HG03571 (cell line): ENCODE results near the gene TOGARAM2.
"Not testable (repeated sequence)": the region's sequence is repeated elsewhere in the genome, so short reads cannot be mapped to it uniquely, and the experiment has no call there.

Experiments used
- ATAC-seq: cut with Tn5 transposase; IDR thresholded peaks from one replicate; pipeline ENCODE4 v1.9.1; 2021; ENCODE audit not compliant: unreplicated experiment

Gene TOGARAM2

GRCh38 chr2:29071032-29071975 is 90.2 kb downstream of the TOGARAM2 start:
- no peak for ATAC-seq

DNA sequence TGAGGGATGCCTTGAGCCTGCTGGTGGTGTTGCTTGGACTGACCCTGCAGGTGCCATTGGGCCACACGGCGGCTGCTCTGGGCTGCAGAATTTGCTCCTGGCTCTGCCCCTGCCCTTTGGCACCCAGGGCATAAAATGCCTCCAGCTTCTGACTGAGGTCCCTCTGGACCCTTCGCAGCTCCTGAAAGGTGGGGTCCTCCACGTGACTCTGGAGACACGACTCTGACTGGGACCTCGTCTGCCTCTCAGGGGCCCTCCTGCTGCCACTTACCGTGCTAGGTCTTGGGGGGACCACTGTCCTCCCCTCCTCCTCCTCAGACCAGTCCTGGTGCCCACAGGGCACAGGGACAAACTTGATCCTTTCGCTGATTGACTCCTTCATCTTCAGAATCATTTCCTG is 91.2 kb downstream of the TOGARAM2 start:
- ATAC-seq, result no peak

DNA sequence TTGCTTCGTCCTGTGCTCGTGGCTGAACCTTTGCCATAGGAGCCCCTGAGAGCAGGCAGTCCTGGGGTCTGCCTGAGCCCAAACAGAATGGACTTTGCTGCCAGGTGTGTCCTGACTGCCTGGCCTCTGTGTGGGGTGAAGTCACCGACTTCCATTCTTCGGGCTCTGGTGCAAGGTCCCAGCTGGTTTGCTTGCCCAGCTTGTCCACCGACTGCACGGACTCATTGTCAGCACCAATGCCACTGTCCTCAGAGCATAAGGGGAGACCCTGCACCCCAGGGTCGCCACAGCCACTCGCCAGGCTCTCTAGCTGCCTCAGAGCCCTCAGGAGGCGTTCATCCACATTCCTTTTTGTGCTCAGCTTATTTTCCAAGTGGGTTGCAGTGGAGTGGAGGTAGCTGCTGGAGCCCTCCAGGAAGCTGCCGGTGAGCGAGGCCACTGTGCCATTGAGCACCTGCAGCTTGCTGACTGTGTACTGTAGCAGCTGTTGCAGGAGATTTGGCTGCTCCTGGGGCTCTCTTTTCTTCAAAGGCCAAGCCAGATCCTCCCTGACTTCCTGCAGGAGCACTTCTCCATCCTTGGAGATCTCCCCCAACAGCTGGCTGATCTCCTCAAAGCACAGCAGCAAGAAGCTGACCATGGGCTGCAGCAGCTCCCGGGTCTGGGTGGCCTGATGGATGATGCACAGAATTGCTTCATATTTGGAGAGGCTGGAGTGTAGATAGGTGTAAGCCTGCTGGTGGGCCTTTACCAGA is 92.0 kb downstream of the TOGARAM2 start:
- no peak for ATAC-seq

- ATAC-seq, result no peak
Observed at GRCh38 chr2:29073933-29074332, 92.8 kb downstream of the TOGARAM2 start.

DNA sequence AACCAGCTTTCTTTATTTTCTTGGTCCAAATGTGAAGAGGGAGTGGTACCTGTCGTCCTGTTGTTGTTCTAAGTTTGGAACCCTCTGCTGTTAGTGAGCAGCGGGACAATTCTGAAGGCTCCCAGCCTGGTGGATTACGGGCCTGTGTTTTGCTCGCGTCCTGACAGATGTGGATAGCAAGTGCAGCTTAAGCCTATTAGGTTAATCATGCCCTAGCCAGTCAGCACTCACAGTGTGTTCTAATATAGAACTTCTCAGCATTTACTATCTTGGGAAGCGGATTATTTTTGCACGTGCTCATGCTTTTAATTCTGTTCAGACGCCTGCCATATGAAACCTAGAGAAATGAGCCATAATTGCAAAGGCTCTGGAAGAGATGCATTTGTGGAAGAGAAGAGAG is 93.3 kb downstream of the TOGARAM2 start, which contains the start of gene PCARE:
PCARE (minus strand) TSS at position 113 of the 400 bp plus-strand sequence. CDS start 262 bp downstream, outside the sequence.
- no peak for ATAC-seq

- ATAC-seq, result no peak
Observed at GRCh38 chr2:29075894-29076705, 95.0 kb downstream of the TOGARAM2 start.

- no peak for ATAC-seq
Observed at GRCh38 chr2:29079887-29080286, 98.8 kb downstream of the TOGARAM2 start.

DNA sequence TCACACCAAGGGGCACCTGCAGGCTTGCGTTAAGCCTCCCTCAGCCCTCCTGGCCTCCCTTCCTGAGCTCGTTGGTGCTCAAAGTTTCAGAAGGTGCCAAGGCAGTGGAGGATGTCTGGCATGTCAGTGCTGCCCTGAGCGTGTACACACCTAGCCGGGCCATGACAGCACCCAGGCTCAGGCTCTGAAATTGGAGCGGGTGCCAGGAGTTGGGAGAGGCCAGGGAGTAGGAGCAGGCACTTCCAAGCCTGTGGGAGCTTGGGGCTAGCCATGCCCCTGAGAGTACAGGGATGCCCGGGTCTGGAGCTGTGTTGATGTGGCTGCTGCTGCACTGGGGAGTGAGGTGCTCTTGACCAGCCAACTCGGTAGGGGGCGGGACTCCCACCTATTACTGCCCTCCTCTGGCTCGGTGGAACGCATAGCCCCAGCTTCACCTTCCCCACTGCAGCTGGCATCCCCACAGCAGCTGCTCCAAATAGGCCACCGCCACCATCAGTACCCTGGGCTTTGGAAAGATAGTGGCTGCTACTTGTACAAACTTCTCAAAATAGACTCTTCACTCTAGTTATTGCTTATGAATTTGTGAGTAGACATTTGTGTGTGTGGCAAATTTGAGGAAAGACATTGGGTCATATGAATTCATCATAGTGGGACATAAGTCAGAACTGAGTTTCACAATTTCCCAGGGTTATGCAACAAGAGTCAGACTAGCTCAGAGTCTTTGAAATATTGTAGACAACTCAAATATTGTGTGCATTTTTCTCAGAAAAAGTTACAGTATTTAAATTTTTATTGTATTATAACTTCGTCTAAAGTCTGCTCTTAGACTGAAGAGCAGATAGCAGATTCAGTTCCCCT is 100.0 kb downstream of the TOGARAM2 start:
- ATAC-seq, result no peak

- ATAC-seq, result peak; percentile 87
Observed at GRCh38 chr2:29082804-29083495, 101.9 kb downstream of the TOGARAM2 start.

GRCh38 chr2:29084554-29084953 is 103.5 kb downstream of the TOGARAM2 start:
- ATAC-seq, result no peak

DNA sequence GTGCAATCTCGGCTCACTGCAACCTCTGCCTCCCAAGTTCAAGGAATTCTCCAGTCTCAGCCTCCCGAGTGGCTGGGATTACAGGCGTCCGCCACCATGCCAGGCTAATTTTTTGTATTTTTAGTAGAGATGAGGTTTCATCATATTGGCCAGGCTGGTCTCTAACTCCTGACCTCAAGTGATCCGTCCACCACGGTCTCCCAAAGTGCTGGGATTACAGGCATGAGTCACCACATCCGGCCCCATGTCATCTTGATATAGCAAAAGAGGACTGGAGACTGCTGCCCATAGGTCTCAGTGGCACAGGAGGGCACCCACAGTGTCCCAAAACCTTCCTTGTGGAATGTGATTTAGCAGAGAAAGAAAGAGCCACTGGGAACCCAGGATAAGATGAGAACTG is 109.2 kb downstream of the TOGARAM2 start:
- ATAC-seq, result not testable (repeated sequence)

DNA sequence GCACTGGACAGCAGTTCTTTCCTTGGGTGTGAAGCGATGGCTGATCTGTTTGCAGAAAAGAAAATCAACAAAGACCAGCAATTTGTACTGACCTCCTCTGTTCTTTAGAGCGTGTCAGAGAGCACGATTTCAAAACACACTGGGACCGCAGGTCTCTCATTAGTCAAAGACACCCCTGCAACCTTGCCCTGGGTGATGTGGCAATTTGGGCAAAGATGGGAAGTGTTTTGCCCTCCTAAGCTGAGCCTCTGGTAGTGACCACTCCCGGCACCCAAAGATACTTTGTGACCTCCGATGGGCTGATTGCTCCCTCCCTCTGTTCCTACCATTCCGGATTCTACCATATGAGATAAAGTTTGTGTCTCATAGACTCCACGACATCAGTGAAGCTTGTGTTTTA is 115.9 kb downstream of the TOGARAM2 start:
- no peak for ATAC-seq

- no peak for ATAC-seq
Observed at GRCh38 chr2:29097569-29097968, 116.5 kb downstream of the TOGARAM2 start.

- ATAC-seq, result no peak
Observed at GRCh38 chr2:29100564-29100963, 119.5 kb downstream of the TOGARAM2 start.
